Esophagus squamous epithelium (tissue), 5 donors: ENCODE measurements around the gene XK. TPM values are rescaled to one million over a fixed set of nuclear protein-coding genes. Genes with fewer than 3 reads are reported as not detected.
A peak's percentile ranks its signal among the peaks of the same experiment; 100 is the strongest.

Experiments used
- DNase-seq: peaks from one replicate; lab custom pipeline; 2025; lab: John Stamatoyannopoulos, UW
- H3K27ac ChIP-seq, 4 donors: fragments of 200-600 bp; sonication (generic); one replicate each; pipeline ENCODE4 v1.5.1; 2016 to 2019; ENCODE audit warnings: mild to moderate bottlenecking in 1 of 4
- H3K27me3 ChIP-seq, 4 donors: fragments of 200-600 bp; sonication (generic); 1 replicate in 3 of 4; 2 replicates in 1 of 4; pipeline versions ENCODE4 v1.5.1 to v1.6.0; 2017 to 2021; ENCODE audit warnings: antibody characterized with exemption in 1 of 4
- H3K36me3 ChIP-seq, 3 donors: fragments of 200-600 bp; sonication (generic); one replicate each; pipeline ENCODE4 v1.5.1; 2016 to 2019
- H3K4me1 ChIP-seq, 3 donors: fragments of 200-600 bp; sonication (generic); one replicate each; pipeline ENCODE4 v1.5.1; 2017 to 2019
- H3K4me3 ChIP-seq, 4 donors: fragments of 200-600 bp; sonication (generic); 1 replicate in 3 of 4; 2 replicates in 1 of 4; pipeline ENCODE4 v1.5.1; 2016 to 2019; ENCODE audit warnings: mild to moderate bottlenecking in 2 of 4, moderate library complexity in 1 of 4
- H3K9me3 ChIP-seq, 3 donors: fragments of 200-600 bp; sonication (generic); one replicate each; pipeline ENCODE4 v1.5.1; 2016 to 2019
- CTCF ChIP-seq, 6 experiments: fragments of 450-650 bp in 4 of 6; fragments of 200-600 bp in 2 of 6; sonication (generic) in 2 of 6; IDR thresholded peaks; one replicate each; pipeline ENCODE4 v1.5.1; 2016 to 2019; ENCODE audit warnings: antibody characterized with exemption in 6 of 6, mild to moderate bottlenecking in 4 of 6, moderate library complexity in 4 of 6
- POLR2A ChIP-seq, 4 donors: fragments of 450-650 bp; IDR thresholded peaks; one replicate each; pipeline ENCODE4 v1.6.1; 2017; ENCODE audit warnings: antibody characterized with exemption in 4 of 4, mild to moderate bottlenecking in 4 of 4, moderate library complexity in 3 of 4
- WGBS, 2 donors: methylation state at CpG; one replicate each; pipeline ENCODE4 v1.1.5; 2018; 5-methylcytosine and 5-hydroxymethylcytosine counted together
- intact Hi-C: fragments of 100-400 bp; cut with DNase I; formaldehyde crosslinking; loops from one replicate; pipeline ENCODE4 v1.15.0; 2022
- total RNA-seq, 4 donors: library from RNA; depleted of rRNA; stranded (reverse); fragments of >200 nt; gene quantifications; one replicate each; pipeline ENCODE4 v1.1.0, GENCODE V29; 2016
- donor health status: DM: yes; HTN: yes; CAD: no.

XK gene
- total RNA-seq, 4 donors from 2014 or later: 2.2 to 3.1 (median 2.7) TPM

- Histone ChIP-seq H3K4me1 (no peaks in the 10 kb centered on the region), H3K36me3 (no peaks in the 10 kb centered on the region), H3K4me3 (no peak overlapping the region), H3K9me3 (no peaks in the 10 kb centered on the region), H3K27ac (no peak overlapping the region), H3K27me3 (no peaks in the 10 kb centered on the region)
- WGBS, 2 donors: 85 to 100% methylated on average over 1 of the region's 1 CpG
- TF ChIP-seq POLR2A (IDR thresholded peaks at IDR 0.05): no peak
- TF ChIP-seq CTCF (IDR thresholded peaks at IDR 0.05): no peak
- no peak for DNase-seq
- intact Hi-C loops: no loop called here
Observed at GRCh38 chrX:37678574-37678973, 7.0 kb upstream of the XK start.

GRCh38 chrX:37679230-37679629 is 6.4 kb upstream of the XK start:
- Histone ChIP-seq H3K9me3 (no peaks in the 10 kb centered on the region), H3K4me3 (no peak overlapping the region), H3K4me1 (no peaks in the 10 kb centered on the region), H3K27me3 (no peaks in the 10 kb centered on the region), H3K36me3 (no peaks in the 10 kb centered on the region), H3K27ac (no peak overlapping the region)
- DNase-seq: no peak
- 69 to 86% methylated on average over 1 of the region's 1 CpG for WGBS, 2 donors
- intact Hi-C loops: no loop called here
- TF ChIP-seq POLR2A (IDR thresholded peaks at IDR 0.05): no peak

GRCh38 chrX:37679888-37680287 is 5.7 kb upstream of the XK start:
- Histone ChIP-seq H3K27ac (no peak overlapping the region), H3K27me3 (no peaks in the 10 kb centered on the region), H3K36me3 (no peaks in the 10 kb centered on the region), H3K4me3 (no peak overlapping the region), H3K9me3 (no peaks in the 10 kb centered on the region), H3K4me1 (no peaks in the 10 kb centered on the region)
- WGBS, 2 donors: 58 to 90% methylated on average over 1 of the region's 1 CpG
- intact Hi-C loops: no loop called here
- DNase-seq: no peak
- no peak for TF ChIP-seq CTCF (IDR thresholded peaks at IDR 0.05)
- no peak for TF ChIP-seq POLR2A (IDR thresholded peaks at IDR 0.05)

GRCh38 chrX:37684426-37684825 is 1.2 kb upstream of the XK start:
- Histone ChIP-seq H3K4me1 (peaks cover 0 to 10% (median 0%) of the 10 kb centered on the region in 3 donors), H3K27me3 (no peaks in the 10 kb centered on the region), H3K36me3 (no peaks in the 10 kb centered on the region), H3K9me3 (no peaks in the 10 kb centered on the region), H3K4me3 (no peak overlapping the region), H3K27ac (peak overlapping the region in 2 of 4 donors; percentile 28 to 78)
- no peak for TF ChIP-seq POLR2A (IDR thresholded peaks at IDR 0.05)
- no peak for TF ChIP-seq CTCF (IDR thresholded peaks at IDR 0.05)
- DNase-seq: no peak
- intact Hi-C loops: no loop called here

- 79 to 93% methylated on average over 3 of the region's 3 CpGs for WGBS, 2 donors
- DNase-seq: no peak
- intact Hi-C loops: no loop called here
- TF ChIP-seq POLR2A (IDR thresholded peaks at IDR 0.05): no peak
- Histone ChIP-seq H3K4me3 (peak overlapping the region in 3 of 4 donors; percentile 46 to 72 (median 54)), H3K4me1 (peaks cover 0 to 10% (median 0%) of the 10 kb centered on the region in 3 donors), H3K27me3 (no peaks in the 10 kb centered on the region), H3K9me3 (no peaks in the 10 kb centered on the region), H3K36me3 (no peaks in the 10 kb centered on the region), H3K27ac (peak overlapping the region in 3 of 4 donors; percentile 48 to 78 (median 72))
Observed at GRCh38 chrX:37684973-37685372, 618 bp upstream of the XK start.

GRCh38 chrX:37686369-37686995 is 891 bp downstream of the XK start:
- H3K9me3 ChIP-seq: no peaks in the 10 kb centered on the region
- intact Hi-C loops: no loop called here
- no peak for DNase-seq
- H3K36me3 ChIP-seq: no peaks in the 10 kb centered on the region
- H3K27ac ChIP-seq: peak overlapping the region in 3 of 4 donors; percentile 53 to 78 (median 72)
- peaks cover 0 to 10% (median 0%) of the 10 kb centered on the region in 3 donors for H3K4me1 ChIP-seq
- H3K27me3 ChIP-seq: no peaks in the 10 kb centered on the region
- TF ChIP-seq CTCF (IDR thresholded peaks at IDR 0.05): no peak
- TF ChIP-seq POLR2A (IDR thresholded peaks at IDR 0.05): no peak
- WGBS, 2 donors: 64 to 85% methylated on average over 7 of the region's 9 CpGs
- H3K4me3 ChIP-seq: peak overlapping the region; percentile 44 to 72 (median 50)
